Neural cell (in vitro differentiated cells): Measurements from ENCODE around the gene SIKE1. TPM values are rescaled to one million over a fixed set of nuclear protein-coding genes. Genes with fewer than 3 reads are reported as not detected.
"Not testable (repeated sequence)": the region's sequence is repeated elsewhere in the genome, so short reads cannot be mapped to it uniquely, and the experiment has no call there.

ENCODE experiments used
- H2AFZ ChIP-seq: fragments of 200-600, 300-800 bp; sonication (generic), shearing (Covaris generic); 2 replicates; pipeline ENCODE4 v1.6.0; 2014; ENCODE audit warnings: low read depth, mild to moderate bottlenecking, antibody characterized with exemption, low read length, moderate library complexity
- H3F3A ChIP-seq: fragments of 200-600 bp; shearing (Covaris generic); 2 replicates; pipeline ENCODE4 v1.6.1; 2016; ENCODE audit warnings: mild to moderate bottlenecking, moderate library complexity, mixed read lengths, antibody characterized with exemption, low read length; ENCODE audit not compliant: insufficient read depth, poor library complexity, severe bottlenecking
- H3K27ac ChIP-seq: fragments of 200-600, 300-800 bp; sonication (generic), shearing (Covaris generic); 2 replicates; pipeline ENCODE4 v1.5.1; 2014; ENCODE audit warnings: mild to moderate bottlenecking, low read length, moderate library complexity
- H3K27me3 ChIP-seq: fragments of 300-800, 200-600 bp; sonication (generic), shearing (Covaris generic); 2 replicates; pipeline ENCODE4 v1.6.0; 2014; ENCODE audit warnings: mild to moderate bottlenecking, low read depth, low read length, moderate library complexity; ENCODE audit not compliant: insufficient read depth
- H3K36me3 ChIP-seq: fragments of 300-800, 200-600 bp; sonication (generic), shearing (Covaris generic); 2 replicates; pipeline ENCODE4 v1.5.1; 2014; ENCODE audit warnings: mild to moderate bottlenecking, antibody characterized with exemption, low read length, moderate library complexity; ENCODE audit not compliant: insufficient read depth
- H3K4me2 ChIP-seq: fragments of 300-800, 200-600 bp; sonication (generic), shearing (Covaris generic); 2 replicates; pipeline ENCODE4 v1.6.0; 2014; ENCODE audit warnings: mild to moderate bottlenecking, low read length
- H3K4me3 ChIP-seq: fragments of 300-800, 200-600 bp; sonication (generic), shearing (Covaris generic); 2 replicates; pipeline ENCODE4 v1.5.1; 2014; ENCODE audit warnings: mild to moderate bottlenecking, low read length, moderate library complexity
- H3K79me2 ChIP-seq: fragments of 200-600 bp; shearing (Covaris generic); replicated peaks from 2 replicates; pipeline ENCODE4 v1.6.0; 2014; ENCODE audit warnings: mild to moderate bottlenecking, low read length, moderate library complexity; ENCODE audit not compliant: insufficient read depth
- H3K9ac ChIP-seq: fragments of 300-800, 200-600 bp; sonication (generic), shearing (Covaris generic); 2 replicates; pipeline ENCODE4 v1.6.1; 2016; ENCODE audit warnings: mild to moderate bottlenecking, low read length, mixed read lengths
- H3K9me2 ChIP-seq: fragments of 200-600 bp; shearing (Covaris generic); 2 replicates; pipeline ENCODE4 v1.6.1; 2016; ENCODE audit warnings: mild to moderate bottlenecking, low read length, mixed read lengths; ENCODE audit not compliant: insufficient read depth
- H3K9me3 ChIP-seq: fragments of 200-600, 300-800 bp; sonication (generic), shearing (Covaris generic); 2 replicates; pipeline ENCODE4 v1.6.1; 2016; ENCODE audit warnings: mild to moderate bottlenecking, mixed run types, low read length, moderate library complexity, mixed read lengths
- H4K20me1 ChIP-seq: fragments of 200-600 bp; shearing (Covaris generic); 2 replicates; pipeline ENCODE4 v1.6.1; 2016; ENCODE audit warnings: mild to moderate bottlenecking, mixed run types; ENCODE audit not compliant: insufficient read depth
- EP300 ChIP-seq: fragments of 450-650 bp; conservative IDR thresholded peaks from 2 replicates; pipeline ENCODE4 v1.6.1; 2014; ENCODE audit warnings: antibody characterized with exemption, mild to moderate bottlenecking, moderate library complexity; ENCODE audit not compliant: poor library complexity, severe bottlenecking
- EZH2 ChIP-seq: fragments of 200-600, 300-800 bp; shearing (Covaris generic), sonication (generic); IDR thresholded peaks from 2 replicates; pipeline ENCODE4 v1.6.1; 2014; ENCODE audit warnings: antibody characterized with exemption, low read length, borderline replicate concordance, mild to moderate bottlenecking; ENCODE audit not compliant: insufficient read depth, poor library complexity, severe bottlenecking
- MXI1 ChIP-seq: fragments of 450-650 bp; conservative IDR thresholded peaks from 2 replicates; pipeline ENCODE4 v1.6.1; 2014; ENCODE audit warnings: antibody characterized with exemption, mild to moderate bottlenecking; ENCODE audit not compliant: poor library complexity, severe bottlenecking
- POLR2AphosphoS5 ChIP-seq: IDR thresholded peaks from 2 replicates; pipeline ENCODE4 v1.6.1; 2012
- RAD21 ChIP-seq: fragments of 450-650 bp; conservative IDR thresholded peaks from 2 replicates; pipeline ENCODE4 v1.6.1; 2014; ENCODE audit warnings: antibody characterized with exemption, mild to moderate bottlenecking, moderate library complexity
- REST ChIP-seq: IDR thresholded peaks from 2 replicates; pipeline ENCODE4 v1.6.1; 2012; ENCODE audit warnings: borderline replicate concordance
- SMC3 ChIP-seq: fragments of 450-650 bp; conservative IDR thresholded peaks from 2 replicates; pipeline ENCODE4 v1.6.1; 2014; ENCODE audit warnings: antibody characterized with exemption, mild to moderate bottlenecking, moderate library complexity; ENCODE audit not compliant: poor library complexity
- TAF1 ChIP-seq: IDR thresholded peaks from 2 replicates; pipeline ENCODE4 v1.6.1; 2012; ENCODE audit warnings: low read depth
- polyA plus RNA-seq: library from polyadenylated mRNA; depleted of rRNA; stranded (reverse); fragments of >200 nt; gene quantifications from 2 replicates; pipeline ENCODE4 v1.2.3, GENCODE V29; 2014
- TF ChIP-seq, protein P1 (sequence below): fragments of 450-650 bp; IDR thresholded peaks from 2 replicates; pipeline ENCODE4 v1.5.1; 2014; ENCODE audit warnings: antibody characterized with exemption, mild to moderate bottlenecking, moderate library complexity; ENCODE audit not compliant: poor library complexity, severe bottlenecking

SIKE1 gene
- polyA plus RNA-seq, 1 donor from 2014 or later = 49.1 TPM

GRCh38 chr1:114803001-114803400, 22.5 kb upstream of the SIKE1 start (continued):
- TF ChIP-seq TAF1 (no peak), MXI1 (no peak)

DNA sequence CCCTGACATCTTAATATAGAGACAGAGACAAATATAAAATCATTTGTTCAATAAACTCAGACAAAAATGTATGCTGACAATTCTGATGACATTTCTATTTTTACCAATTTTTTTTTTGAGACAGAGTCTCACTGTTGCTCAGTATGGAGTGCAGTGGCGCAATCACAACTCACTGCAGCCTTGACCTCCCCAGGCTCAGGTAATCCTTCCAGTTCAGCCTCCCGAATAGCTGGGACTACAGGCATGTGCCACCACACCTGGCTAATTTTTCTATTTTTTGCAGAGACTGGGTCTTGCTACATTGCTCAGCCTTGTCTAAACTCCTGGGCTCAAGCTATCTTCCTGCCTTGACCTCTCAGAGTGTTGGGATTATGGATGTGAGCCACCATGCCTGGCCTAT, 13.6 kb upstream of the SIKE1 start:
- H3K79me2 ChIP-seq = no peaks in the 10 kb centered on the region
- H3K27me3 ChIP-seq = no peaks in the 10 kb centered on the region
- H3K27ac ChIP-seq = no peak overlapping the region
- no peak overlapping the region for H3K4me3 ChIP-seq
- H3K9ac ChIP-seq = no peak overlapping the region
- TF ChIP-seq, protein P1, sequence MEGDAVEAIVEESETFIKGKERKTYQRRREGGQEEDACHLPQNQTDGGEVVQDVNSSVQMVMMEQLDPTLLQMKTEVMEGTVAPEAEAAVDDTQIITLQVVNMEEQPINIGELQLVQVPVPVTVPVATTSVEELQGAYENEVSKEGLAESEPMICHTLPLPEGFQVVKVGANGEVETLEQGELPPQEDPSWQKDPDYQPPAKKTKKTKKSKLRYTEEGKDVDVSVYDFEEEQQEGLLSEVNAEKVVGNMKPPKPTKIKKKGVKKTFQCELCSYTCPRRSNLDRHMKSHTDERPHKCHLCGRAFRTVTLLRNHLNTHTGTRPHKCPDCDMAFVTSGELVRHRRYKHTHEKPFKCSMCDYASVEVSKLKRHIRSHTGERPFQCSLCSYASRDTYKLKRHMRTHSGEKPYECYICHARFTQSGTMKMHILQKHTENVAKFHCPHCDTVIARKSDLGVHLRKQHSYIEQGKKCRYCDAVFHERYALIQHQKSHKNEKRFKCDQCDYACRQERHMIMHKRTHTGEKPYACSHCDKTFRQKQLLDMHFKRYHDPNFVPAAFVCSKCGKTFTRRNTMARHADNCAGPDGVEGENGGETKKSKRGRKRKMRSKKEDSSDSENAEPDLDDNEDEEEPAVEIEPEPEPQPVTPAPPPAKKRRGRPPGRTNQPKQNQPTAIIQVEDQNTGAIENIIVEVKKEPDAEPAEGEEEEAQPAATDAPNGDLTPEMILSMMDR = no peak
- H3K4me2 ChIP-seq = no peak overlapping the region
- H3F3A ChIP-seq = no peaks in the 10 kb centered on the region
- no peak overlapping the region for H2AFZ ChIP-seq
- H3K36me3 ChIP-seq = no peaks in the 10 kb centered on the region
- no peaks in the 10 kb centered on the region for H4K20me1 ChIP-seq
- H3K9me3 ChIP-seq = no peaks in the 10 kb centered on the region
- no peaks in the 10 kb centered on the region for H3K9me2 ChIP-seq

GRCh38 chr1:114790581-114790980, 10.1 kb upstream of the SIKE1 start:
- H2AFZ ChIP-seq, H3K36me3 ChIP-seq, H3K9ac ChIP-seq, H3K79me2 ChIP-seq, H4K20me1 ChIP-seq, H3K27me3 ChIP-seq, H3K4me2 ChIP-seq, H3K4me3 ChIP-seq, H3K9me3 ChIP-seq, H3K27ac ChIP-seq, H3F3A ChIP-seq, H3K9me2 ChIP-seq: not testable (repeated sequence)

GRCh38 chr1:114786440-114786839, 6.0 kb upstream of the SIKE1 start:
- not testable (repeated sequence) for H3K9me2 ChIP-seq, H3K27me3 ChIP-seq, H3K79me2 ChIP-seq, H3K9me3 ChIP-seq, H3K4me3 ChIP-seq, H3K36me3 ChIP-seq, H4K20me1 ChIP-seq, H2AFZ ChIP-seq, H3F3A ChIP-seq, H3K9ac ChIP-seq, H3K27ac ChIP-seq, H3K4me2 ChIP-seq

GRCh38 chr1:114782476-114782875, 2.0 kb upstream of the SIKE1 start:
- Histone ChIP-seq H3K79me2 (peaks cover 18% of the 10 kb centered on the region), H3K9me2 (no peaks in the 10 kb centered on the region), H3K9me3 (no peaks in the 10 kb centered on the region), H2AFZ (no peak overlapping the region), H3K4me3 (no peak overlapping the region), H3K27me3 (peaks cover 3% of the 10 kb centered on the region), H3K36me3 (no peaks in the 10 kb centered on the region), H3K4me2 (no peak overlapping the region), H3K9ac (no peak overlapping the region), H4K20me1 (no peaks in the 10 kb centered on the region), H3K27ac (no peak overlapping the region), H3F3A (no peaks in the 10 kb centered on the region)
- TF ChIP-seq POLR2AphosphoS5 = no peak
- TF ChIP-seq MXI1 = no peak
- TF ChIP-seq SMC3 = no peak
- TF ChIP-seq TAF1 = no peak
- TF ChIP-seq RAD21 = no peak
- no peak for TF ChIP-seq REST
- TF ChIP-seq, protein P1 = no peak
- TF ChIP-seq EP300 = no peak
- TF ChIP-seq EZH2 = no peak
